DND-41 (cell line): Measurements from ENCODE around the gene ADIRF.

Experiments used
- EZH2 ChIP-seq: IDR thresholded peaks from 3 replicates; pipeline ENCODE4 v1.6.1; 2012; ENCODE audit warnings: borderline replicate concordance, low read depth, mild to moderate bottlenecking, moderate library complexity, low read length, inconsistent platforms; ENCODE audit not compliant: severe bottlenecking
- TF ChIP-seq, protein P1 (sequence below): IDR thresholded peaks from 2 replicates; pipeline ENCODE4 v1.5.1; 2012; ENCODE audit warnings: borderline replicate concordance, low read length, moderate library complexity, mild to moderate bottlenecking; ENCODE audit not compliant: poor library complexity, severe bottlenecking; ENCODE audit errors: extremely low read depth

DNA sequence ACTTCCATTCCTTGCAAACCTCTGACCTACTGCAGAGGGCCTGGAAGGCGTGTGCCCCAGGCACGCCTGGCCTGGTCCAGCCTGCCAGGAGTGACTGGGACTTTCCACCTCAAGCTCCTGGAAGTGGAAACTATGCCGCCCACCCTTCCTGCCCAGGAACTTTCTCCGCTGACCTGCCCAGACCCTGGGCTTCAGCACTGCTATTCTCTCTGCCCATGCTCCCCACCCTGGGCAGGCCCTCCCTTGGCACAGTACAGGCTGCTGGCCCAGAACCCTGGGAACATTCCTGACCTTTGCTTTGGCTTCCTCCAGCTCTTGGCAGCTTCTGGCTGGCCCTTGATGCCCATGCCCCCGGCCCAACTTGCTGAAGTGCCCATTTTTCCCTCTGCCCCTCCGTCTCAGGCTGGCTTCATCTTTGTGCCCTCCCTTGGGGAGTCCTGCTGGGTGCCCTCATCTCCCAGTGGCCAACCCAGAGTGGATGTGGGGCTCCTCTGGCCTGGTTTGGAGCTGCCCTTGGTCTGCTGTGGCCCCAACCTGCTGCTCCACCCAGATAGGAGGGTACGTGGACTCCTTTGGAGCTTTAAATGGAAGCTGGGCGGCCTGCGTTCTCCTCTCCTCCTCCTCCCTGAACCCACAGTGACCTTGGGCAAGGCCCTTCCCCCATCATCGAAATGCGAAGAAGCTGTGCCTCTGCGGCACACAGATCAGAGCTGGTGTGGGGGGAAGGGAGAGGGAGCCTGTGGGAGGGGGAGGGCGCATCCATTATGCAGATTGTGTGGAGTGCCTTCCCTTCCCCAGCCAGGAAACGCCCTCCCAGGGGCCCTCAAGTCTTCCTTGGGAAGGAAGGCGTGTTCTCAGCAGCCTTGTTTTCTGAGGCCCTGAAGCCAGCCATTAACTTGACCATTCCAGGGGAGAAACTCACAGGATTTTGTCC lies 14.3 kb upstream of the ADIRF start:
- TF ChIP-seq, protein P1, sequence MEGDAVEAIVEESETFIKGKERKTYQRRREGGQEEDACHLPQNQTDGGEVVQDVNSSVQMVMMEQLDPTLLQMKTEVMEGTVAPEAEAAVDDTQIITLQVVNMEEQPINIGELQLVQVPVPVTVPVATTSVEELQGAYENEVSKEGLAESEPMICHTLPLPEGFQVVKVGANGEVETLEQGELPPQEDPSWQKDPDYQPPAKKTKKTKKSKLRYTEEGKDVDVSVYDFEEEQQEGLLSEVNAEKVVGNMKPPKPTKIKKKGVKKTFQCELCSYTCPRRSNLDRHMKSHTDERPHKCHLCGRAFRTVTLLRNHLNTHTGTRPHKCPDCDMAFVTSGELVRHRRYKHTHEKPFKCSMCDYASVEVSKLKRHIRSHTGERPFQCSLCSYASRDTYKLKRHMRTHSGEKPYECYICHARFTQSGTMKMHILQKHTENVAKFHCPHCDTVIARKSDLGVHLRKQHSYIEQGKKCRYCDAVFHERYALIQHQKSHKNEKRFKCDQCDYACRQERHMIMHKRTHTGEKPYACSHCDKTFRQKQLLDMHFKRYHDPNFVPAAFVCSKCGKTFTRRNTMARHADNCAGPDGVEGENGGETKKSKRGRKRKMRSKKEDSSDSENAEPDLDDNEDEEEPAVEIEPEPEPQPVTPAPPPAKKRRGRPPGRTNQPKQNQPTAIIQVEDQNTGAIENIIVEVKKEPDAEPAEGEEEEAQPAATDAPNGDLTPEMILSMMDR, result no peak
- no peak for TF ChIP-seq EZH2
